ENCODE results near the gene BLVRB. TPM values are rescaled to one million over a fixed set of nuclear protein-coding genes. Genes with fewer than 3 reads are reported as not detected.

The BLVRB gene
- total RNA-seq, 2 donors from 2014 or later: 79.8 to 109 TPM

DNA sequence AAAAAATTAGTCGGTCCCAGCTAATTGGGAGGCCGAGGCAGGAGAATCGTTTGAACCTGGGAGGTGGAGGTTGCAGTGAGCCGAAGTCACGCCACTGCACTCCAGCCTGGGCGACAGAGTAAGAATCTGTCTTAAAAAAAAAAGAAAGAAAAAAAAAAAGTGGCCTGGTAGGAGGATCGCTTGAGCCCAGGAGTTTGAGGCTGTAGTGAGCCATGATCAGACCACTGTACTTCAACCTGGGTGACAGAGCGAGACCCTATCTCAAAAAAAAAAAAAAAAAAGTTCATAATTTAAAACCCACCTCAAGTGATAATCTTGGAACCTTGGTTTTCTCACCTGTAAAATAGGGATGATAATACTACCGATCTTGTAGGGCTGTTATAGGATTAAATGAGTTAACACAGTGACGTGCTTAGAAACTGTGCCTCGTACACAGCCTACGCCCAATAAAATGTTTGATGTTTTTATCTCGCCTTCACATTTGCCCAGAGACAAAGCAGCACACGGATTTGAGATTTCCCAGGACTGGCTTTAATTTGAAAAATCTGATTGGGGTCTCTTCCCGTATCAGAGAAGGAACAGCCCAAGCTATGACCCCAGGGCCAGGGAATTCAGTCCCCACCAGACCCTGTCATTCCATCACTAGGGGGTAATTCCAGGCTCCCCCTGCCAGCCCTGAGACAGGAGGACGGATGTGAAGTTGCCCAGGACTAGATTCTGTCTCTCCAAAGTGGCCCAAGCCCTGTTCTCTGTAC, 43.4 kb downstream of the BLVRB start:
- no peak for TF ChIP-seq POLR2A (IDR thresholded peaks at IDR 0.05)
- TF ChIP-seq, protein P1, sequence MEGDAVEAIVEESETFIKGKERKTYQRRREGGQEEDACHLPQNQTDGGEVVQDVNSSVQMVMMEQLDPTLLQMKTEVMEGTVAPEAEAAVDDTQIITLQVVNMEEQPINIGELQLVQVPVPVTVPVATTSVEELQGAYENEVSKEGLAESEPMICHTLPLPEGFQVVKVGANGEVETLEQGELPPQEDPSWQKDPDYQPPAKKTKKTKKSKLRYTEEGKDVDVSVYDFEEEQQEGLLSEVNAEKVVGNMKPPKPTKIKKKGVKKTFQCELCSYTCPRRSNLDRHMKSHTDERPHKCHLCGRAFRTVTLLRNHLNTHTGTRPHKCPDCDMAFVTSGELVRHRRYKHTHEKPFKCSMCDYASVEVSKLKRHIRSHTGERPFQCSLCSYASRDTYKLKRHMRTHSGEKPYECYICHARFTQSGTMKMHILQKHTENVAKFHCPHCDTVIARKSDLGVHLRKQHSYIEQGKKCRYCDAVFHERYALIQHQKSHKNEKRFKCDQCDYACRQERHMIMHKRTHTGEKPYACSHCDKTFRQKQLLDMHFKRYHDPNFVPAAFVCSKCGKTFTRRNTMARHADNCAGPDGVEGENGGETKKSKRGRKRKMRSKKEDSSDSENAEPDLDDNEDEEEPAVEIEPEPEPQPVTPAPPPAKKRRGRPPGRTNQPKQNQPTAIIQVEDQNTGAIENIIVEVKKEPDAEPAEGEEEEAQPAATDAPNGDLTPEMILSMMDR (IDR thresholded peaks at IDR 0.05): no peak
- Histone ChIP-seq H3K4me3 (no peak overlapping the region), H3K9me3 (no peaks in the 10 kb centered on the region), H3K27me3 (no peaks in the 10 kb centered on the region), H3K4me1 (peaks cover 16% of the 10 kb centered on the region), H3K27ac (peak overlapping the region in 3 of 4 donors; percentile 99 to 100 (median 99)), H3K36me3 (replicated peaks in 1 of 2; ENCODE audit: insufficient read depth in 1 of 2, low read depth in 2 of 2) (no peaks in the 10 kb centered on the region)
- DNase-seq (no peak), ATAC-seq (no peak)
- WGBS, 2 donors: 76 to 84% methylated on average over 15 to 16 of the region's 16 CpGs
- intact Hi-C loops (cut with DNase I): no loop called here

DNA sequence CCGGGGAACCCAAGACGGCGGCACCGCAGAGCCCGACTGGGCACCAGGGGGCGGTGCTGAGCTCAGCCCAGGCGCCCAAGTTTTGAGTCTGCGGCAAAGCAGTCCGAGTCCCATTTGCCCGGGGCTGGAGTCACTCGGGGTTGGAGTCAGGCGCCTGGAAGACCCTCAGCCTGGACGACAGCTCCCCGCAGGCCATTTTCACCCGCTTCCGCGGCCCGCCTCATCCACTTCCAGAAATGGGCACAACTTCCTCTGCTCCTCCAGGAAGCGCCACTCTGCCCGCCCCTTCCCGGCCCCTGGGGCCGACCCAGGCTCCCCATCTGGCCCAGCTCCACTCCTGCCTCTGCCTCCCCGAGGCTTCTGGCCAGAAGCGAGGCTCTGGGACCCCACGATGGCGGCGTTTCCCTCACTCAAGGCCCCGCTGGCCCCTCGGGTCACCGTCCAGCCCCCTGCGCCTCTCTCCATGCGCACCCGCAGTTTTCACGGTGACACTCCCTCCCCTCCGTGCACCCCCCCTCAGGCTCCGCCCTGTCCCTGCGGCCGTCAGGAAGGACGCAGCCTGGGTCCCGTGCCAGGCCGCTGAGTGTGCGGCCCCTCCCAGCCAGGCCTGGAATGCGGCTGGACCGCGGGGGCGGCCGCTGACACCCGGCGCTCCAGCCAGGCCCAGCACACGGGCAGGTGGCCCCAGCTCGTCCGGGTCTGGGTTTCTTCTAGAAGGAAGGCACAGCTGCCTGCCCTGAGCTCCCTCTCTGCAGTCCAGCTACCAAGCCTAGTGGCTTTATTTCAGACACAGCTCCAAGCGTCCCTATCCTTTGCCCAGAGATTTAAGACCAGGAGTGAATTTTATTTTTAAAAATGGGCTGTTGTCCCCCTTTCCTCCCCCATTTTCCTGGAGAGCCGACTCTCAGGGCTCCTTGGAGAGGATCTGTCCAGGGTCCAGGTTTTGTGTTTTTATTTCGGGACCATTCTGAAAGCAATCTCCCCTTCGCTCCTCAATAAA, 44.5 kb downstream of the BLVRB start:
- H3K36me3 ChIP-seq (replicated peaks in 1 of 2; ENCODE audit: insufficient read depth in 1 of 2, low read depth in 2 of 2): no peaks in the 10 kb centered on the region
- DNase-seq: peak; percentile 95 to 97 (median 96)
- peak overlapping the region; percentile 37 to 46 for H3K4me3 ChIP-seq
- TF ChIP-seq, protein P1 (IDR thresholded peaks at IDR 0.05): peak; percentile 88 to 98 (median 94)
- peak; percentile 92 to 98 (median 95) for TF ChIP-seq POLR2A (IDR thresholded peaks at IDR 0.05)
- WGBS, 2 donors: 2 to 6% methylated on average over 18 to 56 of the region's 56 CpGs
- H3K4me1 ChIP-seq: peaks cover 16% of the 10 kb centered on the region
- ATAC-seq: peak; percentile 78
- no peaks in the 10 kb centered on the region for H3K9me3 ChIP-seq
- intact Hi-C loops (cut with DNase I): no loop called here
- no peaks in the 10 kb centered on the region for H3K27me3 ChIP-seq
- H3K27ac ChIP-seq: peak overlapping the region; percentile 99 to 100 (median 99)

DNA sequence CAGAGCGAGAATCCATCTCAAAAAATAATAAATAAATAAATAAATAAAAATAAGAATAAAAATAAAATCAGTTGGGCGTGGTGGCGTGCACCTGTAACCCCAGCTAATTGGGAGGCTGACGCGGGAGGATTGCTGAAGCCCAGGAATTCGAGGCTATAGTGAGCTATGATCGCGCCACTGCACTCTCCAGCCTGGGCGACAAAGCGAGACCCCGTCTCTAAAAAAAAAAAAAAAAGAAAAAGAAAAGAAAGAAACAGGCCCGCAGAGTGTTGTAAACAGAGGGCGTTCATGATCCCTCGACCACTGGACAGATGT, 45.1 kb downstream of the BLVRB start:
- Histone ChIP-seq H3K27me3 (no peaks in the 10 kb centered on the region), H3K4me1 (peaks cover 16% of the 10 kb centered on the region), H3K4me3 (peak overlapping the region in 1 of 2 donors; percentile 37), H3K27ac (peak overlapping the region; percentile 99 to 100 (median 99)), H3K36me3 (replicated peaks in 1 of 2; ENCODE audit: insufficient read depth in 1 of 2, low read depth in 2 of 2) (no peaks in the 10 kb centered on the region), H3K9me3 (no peaks in the 10 kb centered on the region)
- intact Hi-C loops (cut with DNase I): no loop called here
- DNase-seq (no peak), ATAC-seq (no peak)
- TF ChIP-seq, protein P1 (IDR thresholded peaks at IDR 0.05): no peak
- TF ChIP-seq POLR2A (IDR thresholded peaks at IDR 0.05): no peak
- 42 to 44% methylated on average over 14 of the region's 14 CpGs for WGBS, 2 donors

DNA sequence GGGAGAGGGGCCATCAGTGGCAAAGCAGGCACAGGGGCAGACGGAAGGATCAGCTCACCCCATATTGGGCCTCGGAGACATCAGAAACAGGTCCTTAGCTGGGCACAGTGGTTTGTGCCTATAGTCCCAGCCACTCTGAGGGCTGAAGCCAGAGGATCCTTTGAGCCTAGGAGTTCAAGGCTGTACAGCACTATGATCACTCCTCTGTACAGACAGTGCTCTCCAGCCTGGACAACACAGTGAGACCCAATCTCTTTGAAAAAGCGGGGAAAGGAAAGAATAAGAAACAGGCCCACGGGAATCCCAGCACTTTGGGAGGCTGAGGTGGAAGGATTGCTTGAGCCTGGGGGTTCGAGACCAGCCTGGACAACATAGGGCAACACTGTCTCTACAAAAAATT, 45.8 kb downstream of the BLVRB start:
- ATAC-seq: no peak
- intact Hi-C loops (cut with DNase I): no loop called here
- no peak for TF ChIP-seq POLR2A (IDR thresholded peaks at IDR 0.05)
- TF ChIP-seq, protein P1 (IDR thresholded peaks at IDR 0.05): no peak
- Histone ChIP-seq H3K27ac (no peak overlapping the region), H3K9me3 (no peaks in the 10 kb centered on the region), H3K27me3 (no peaks in the 10 kb centered on the region), H3K4me3 (no peak overlapping the region), H3K36me3 (replicated peaks in 1 of 2; ENCODE audit: insufficient read depth in 1 of 2, low read depth in 2 of 2) (no peaks in the 10 kb centered on the region), H3K4me1 (peaks cover 14% of the 10 kb centered on the region)
- DNase-seq: no peak
- 71 to 83% methylated on average over 5 of the region's 5 CpGs for WGBS, 2 donors
